NT2/D1 (cell line): ENCODE data around the gene IGSF9.

ENCODE experiments used
- YY1 ChIP-seq: IDR thresholded peaks from 2 replicates; pipeline ENCODE4 v1.6.1; 2011; ENCODE audit not compliant: insufficient read length, insufficient read depth
- ZNF274 ChIP-seq: IDR thresholded peaks from 2 replicates; pipeline ENCODE4 v1.6.1; 2011; ENCODE audit warnings: mild to moderate bottlenecking, low read depth, low read length

GRCh38 chr1:159978107-159978398 is 32.6 kb upstream of the IGSF9 start:
- TF ChIP-seq ZNF274, result no peak
- TF ChIP-seq YY1, result no peak
